GM10266 (cell line): ENCODE measurements around the gene TENT4A.

Source experiments
- DNase-seq: peaks from one replicate; pipeline ENCODE4 v3.0.0; 2012; ENCODE audit errors: extremely low spot score
- CTCF ChIP-seq: IDR thresholded peaks from 2 replicates; pipeline ENCODE4 v1.5.1; 2012; ENCODE audit warnings: mild to moderate bottlenecking, low read depth; ENCODE audit not compliant: control insufficient read depth, insufficient read depth; ENCODE audit errors: missing control alignments

The TENT4A gene

GRCh38 chr5:6731465-6732237 lies 18.4 kb downstream of the TENT4A start:
- DNase-seq = no peak
- no peak for TF ChIP-seq CTCF

GRCh38 chr5:6732634-6733410 lies 19.6 kb downstream of the TENT4A start:
- TF ChIP-seq CTCF = no peak
- DNase-seq = no peak

GRCh38 chr5:6733411-6734242 lies 20.4 kb downstream of the TENT4A start:
- DNase-seq = no peak
- no peak for TF ChIP-seq CTCF

GRCh38 chr5:6734243-6734700 lies 21.0 kb downstream of the TENT4A start:
- no peak for TF ChIP-seq CTCF
- DNase-seq = no peak

GRCh38 chr5:6734781-6735180 lies 21.5 kb downstream of the TENT4A start:
- DNase-seq = no peak
- TF ChIP-seq CTCF = no peak

GRCh38 chr5:6736106-6736505 lies 22.9 kb downstream of the TENT4A start:
- TF ChIP-seq CTCF = no peak
- DNase-seq = no peak
